ENCODE results near the gene SPAAR.
A peak's percentile ranks its signal among the peaks of the same experiment; 100 is the strongest.

SPAAR gene

DNA sequence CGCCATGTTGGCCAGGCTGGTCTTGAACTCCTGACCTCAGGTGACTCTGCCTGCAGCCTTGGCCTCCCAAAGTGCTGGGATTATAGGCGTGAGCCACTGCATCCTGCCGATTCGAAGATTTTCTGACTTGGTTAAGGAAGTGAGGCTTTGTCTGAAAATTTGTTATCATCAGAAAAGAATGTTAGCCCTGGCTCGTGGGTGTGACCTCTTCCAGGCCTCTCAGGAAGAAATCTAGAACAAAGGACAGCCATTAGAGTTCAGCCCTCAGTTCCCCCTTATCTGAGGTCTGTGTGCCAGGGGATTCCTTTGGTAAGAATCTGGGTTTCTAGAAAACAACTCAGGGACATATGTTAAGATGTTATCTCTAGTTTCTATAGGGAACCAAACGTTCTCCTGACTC lies 42.4 kb downstream of the SPAAR start:
- no peak for DNase-seq

DNA sequence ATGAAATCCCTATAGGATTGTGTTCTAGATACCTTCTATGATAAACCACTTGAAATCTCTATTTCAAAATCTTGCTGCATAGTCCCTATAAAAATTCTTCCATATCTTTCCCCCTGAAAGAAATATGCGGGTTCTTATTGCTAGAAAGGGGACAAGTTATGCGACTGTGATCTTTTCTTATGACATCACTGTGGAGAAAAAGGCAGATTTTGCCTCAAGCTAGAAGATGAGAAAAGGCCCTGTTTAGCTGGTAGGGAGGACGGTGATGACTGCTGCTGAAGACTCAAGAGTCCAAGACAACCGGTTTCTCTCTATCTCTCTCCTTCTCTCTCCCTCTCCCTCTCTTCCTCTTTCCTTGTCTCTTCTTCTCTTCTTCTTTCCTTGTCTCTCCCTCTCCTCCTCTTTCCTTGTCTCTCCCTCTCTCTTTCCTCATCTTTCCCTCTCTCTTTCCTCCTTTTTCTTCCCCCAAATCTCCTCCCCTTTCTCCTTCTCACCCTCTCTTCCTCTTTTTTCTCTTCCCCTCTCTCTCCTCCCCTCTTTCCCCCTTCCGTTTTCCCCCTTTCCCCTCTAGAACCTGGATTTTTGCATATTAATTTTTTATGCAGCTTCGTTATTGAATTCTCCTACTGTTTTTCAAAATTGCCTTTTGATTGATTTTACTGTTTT lies 43.4 kb downstream of the SPAAR start:
- DNase-seq = no peak

DNA sequence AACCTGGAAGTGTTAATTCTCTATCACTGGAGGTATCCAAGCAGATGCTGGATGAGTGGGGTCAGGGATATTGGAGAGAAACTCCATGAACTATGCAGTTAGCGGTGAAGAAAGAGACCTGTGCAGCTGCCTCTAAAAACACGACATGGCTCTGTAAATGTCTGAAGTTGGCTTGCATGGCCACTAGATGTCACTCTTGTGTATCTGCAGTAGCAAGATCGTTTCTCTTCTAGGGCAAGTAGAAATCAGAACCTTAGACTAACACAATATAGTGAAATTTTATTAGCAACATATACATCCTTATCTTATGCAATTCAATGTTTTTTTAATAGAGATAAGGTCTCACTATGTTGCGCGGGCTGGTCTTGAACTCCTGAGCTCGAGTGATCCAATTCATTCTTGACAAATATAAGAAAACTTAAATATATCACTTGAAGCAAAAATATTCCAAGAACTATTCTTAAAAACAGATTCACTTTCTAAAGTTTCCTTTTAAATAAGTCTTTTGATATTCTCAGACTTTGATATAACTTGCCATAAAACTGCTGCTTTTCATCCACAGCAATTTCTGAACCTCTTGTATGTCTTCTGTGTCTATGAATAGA lies 45.8 kb downstream of the SPAAR start:
- peak; percentile 34 for DNase-seq

DNA sequence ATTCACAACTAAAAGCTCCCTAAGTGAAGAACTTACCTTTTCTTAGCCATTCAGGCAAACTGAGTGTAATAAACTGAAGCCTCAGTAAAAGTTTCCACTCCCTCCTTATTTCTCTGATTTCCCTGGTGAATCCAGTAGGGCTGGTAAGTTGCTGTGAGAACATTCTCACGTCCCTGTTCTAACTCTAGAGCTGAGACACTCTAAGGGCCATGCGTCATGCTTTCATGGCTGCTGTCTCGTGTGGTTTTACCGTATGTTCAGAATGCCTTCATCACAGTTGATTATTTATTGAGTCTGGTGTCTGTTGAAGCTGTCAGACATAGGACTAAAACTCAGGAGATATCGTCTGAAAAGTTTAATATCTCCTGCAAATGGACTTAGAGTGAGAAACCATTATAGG lies 47.4 kb downstream of the SPAAR start:
- DNase-seq = no peak

DNA sequence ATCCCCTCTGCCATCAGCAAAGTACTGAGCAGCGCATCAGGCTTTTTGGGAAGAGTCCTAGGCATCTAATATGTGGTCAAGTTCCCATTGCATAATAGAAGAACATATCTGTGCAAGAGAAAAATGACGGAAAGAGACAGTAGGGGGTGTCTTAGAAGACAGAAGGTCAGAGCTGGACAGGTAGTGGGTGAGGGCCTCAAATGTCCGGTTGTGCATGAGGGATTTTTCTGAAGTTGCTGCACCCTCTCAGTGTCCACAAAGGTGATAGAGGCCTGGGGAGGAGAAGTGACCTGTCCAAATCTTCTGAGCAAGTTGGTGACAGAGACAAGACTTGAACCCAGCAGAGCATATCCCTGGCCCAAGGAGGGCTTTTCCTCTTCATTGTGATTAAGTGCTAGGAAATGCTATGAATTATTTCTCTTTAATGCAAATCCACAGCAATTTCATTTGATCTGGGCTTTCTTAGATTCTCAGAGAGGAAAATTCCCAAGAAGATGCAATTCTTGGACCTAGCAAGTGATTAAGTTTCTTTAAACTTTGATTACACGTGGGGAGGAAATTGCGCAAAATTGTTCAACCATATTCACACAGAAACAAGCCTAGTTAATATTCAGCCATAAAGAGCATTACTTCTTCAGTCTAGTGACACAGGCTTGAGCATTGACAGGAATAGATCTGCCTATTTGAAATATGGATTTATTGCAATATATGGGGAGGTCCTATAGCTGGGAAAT lies 49.0 kb downstream of the SPAAR start, which contains the start of gene OR2S2:
Gene OR2S2, minus strand, starts transcription at position 51 of the 734 bp plus-strand sequence. CDS start 56 bp downstream, outside the sequence.
- no peak for DNase-seq

DNA sequence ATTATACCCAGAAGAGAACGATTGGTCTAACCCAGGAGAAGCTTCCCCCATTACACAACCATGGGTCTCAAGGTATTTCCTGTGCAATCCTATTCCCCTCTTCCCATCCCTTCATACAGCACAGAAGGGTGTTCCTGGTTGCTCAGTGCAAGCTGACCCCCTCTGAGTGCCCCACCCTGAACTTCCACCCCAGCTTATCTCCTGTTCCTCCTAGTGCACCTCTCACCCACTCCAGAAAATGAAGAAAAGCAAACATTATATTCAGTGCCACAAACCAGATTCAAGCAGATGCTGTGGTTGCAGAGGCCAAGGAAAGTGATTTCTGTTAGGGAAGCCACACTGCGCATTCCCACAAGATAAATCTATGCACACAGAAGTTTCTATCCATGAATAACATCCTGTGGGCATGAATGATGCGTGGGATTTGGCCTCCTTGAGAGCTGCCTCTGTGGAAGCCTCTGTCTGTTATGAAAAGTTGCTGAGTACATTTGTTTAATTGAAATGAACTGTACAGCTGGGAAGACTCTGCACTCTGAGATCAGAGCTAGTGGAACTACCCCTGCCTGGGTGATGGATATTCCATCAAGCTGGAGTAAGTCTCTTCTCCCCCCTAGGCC lies 50.9 kb downstream of the SPAAR start:
- DNase-seq = no peak

Measured in NCI-H524 treated with DMSO at 0.1 percent for 48 hours (cell line).